Measurements from ENCODE around the gene ZNF625. TPM values are rescaled to one million over a fixed set of nuclear protein-coding genes. Genes with fewer than 3 reads are reported as not detected.

The ZNF625 gene
- total and polyA plus RNA-seq, 2 experiments from 2014 or later: 2.3 to 10.3 TPM

GRCh38 chr19:12117201-12117970 lies 39.1 kb downstream of the ZNF625 start:
- no peak overlapping the region for H3K27ac ChIP-seq
- H2AFZ ChIP-seq: no peak overlapping the region
- H3K36me3 ChIP-seq (replicated peaks; ENCODE audit: insufficient read depth, low read depth): peaks cover 6% of the 10 kb centered on the region
- no peaks in the 10 kb centered on the region for H3K9me3 ChIP-seq (ENCODE audit: low read depth)
- no peak overlapping the region for H3K4me3 ChIP-seq
- H4K20me1 ChIP-seq (ENCODE audit: insufficient read depth, poor library complexity, severe bottlenecking): no peaks in the 10 kb centered on the region
- H3K79me2 ChIP-seq: no peaks in the 10 kb centered on the region
- no peak overlapping the region for H3K4me2 ChIP-seq
- WGBS (ENCODE audit: low lambda C conversion rate, missing lambda C conversion rate): 96% methylated on average over 31 of the region's 33 CpGs
- no peaks in the 10 kb centered on the region for H3K4me1 ChIP-seq (ENCODE audit: insufficient read depth)
- H3K27me3 ChIP-seq: no peaks in the 10 kb centered on the region
- TF ChIP-seq EZH2 (IDR thresholded peaks at IDR 0.05; ENCODE audit: borderline replicate concordance) (no peak), CTCF (IDR thresholded peaks at IDR 0.05; ENCODE audit: poor library complexity) (no peak), EZH2phosphoT487 (IDR thresholded peaks at IDR 0.05; ENCODE audit: low read depth, severe bottlenecking, unreplicated experiment) (no peak)
- DNase-seq (ENCODE audit: low spot score): no peak
- no peaks in the 10 kb centered on the region for H3K9me2 ChIP-seq (replicated peaks; ENCODE audit: insufficient read depth)

GRCh38 chr19:12113121-12113520 lies 43.4 kb downstream of the ZNF625 start:
- H3K9me3 ChIP-seq (ENCODE audit: low read depth): peaks cover 4% of the 10 kb centered on the region
- WGBS (ENCODE audit: low lambda C conversion rate, missing lambda C conversion rate): 98% methylated on average over 5 of the region's 5 CpGs
- no peak for DNase-seq (ENCODE audit: low spot score)
- H3K27ac ChIP-seq: no peak overlapping the region
- no peak overlapping the region for H2AFZ ChIP-seq
- peaks cover 6% of the 10 kb centered on the region for H3K36me3 ChIP-seq (replicated peaks; ENCODE audit: insufficient read depth, low read depth)
- H3K4me1 ChIP-seq (ENCODE audit: insufficient read depth): no peaks in the 10 kb centered on the region
- H3K79me2 ChIP-seq: no peaks in the 10 kb centered on the region
- H3K9me2 ChIP-seq (replicated peaks; ENCODE audit: insufficient read depth): no peaks in the 10 kb centered on the region
- no peak overlapping the region for H3K4me3 ChIP-seq
- no peaks in the 10 kb centered on the region for H4K20me1 ChIP-seq (ENCODE audit: insufficient read depth, poor library complexity, severe bottlenecking)
- TF ChIP-seq CTCF (IDR thresholded peaks at IDR 0.05; ENCODE audit: poor library complexity) (no peak), EZH2phosphoT487 (IDR thresholded peaks at IDR 0.05; ENCODE audit: low read depth, severe bottlenecking, unreplicated experiment) (no peak), EZH2 (IDR thresholded peaks at IDR 0.05; ENCODE audit: borderline replicate concordance) (no peak)
- H3K4me2 ChIP-seq: no peak overlapping the region
- H3K27me3 ChIP-seq: no peaks in the 10 kb centered on the region

- no peaks in the 10 kb centered on the region for H3K9me2 ChIP-seq (replicated peaks; ENCODE audit: insufficient read depth)
- H4K20me1 ChIP-seq (ENCODE audit: insufficient read depth, poor library complexity, severe bottlenecking): no peaks in the 10 kb centered on the region
- no peak overlapping the region for H3K4me2 ChIP-seq
- TF ChIP-seq EZH2 (IDR thresholded peaks at IDR 0.05; ENCODE audit: borderline replicate concordance): no peak
- TF ChIP-seq EZH2phosphoT487 (IDR thresholded peaks at IDR 0.05; ENCODE audit: low read depth, severe bottlenecking, unreplicated experiment): no peak
- no peak for TF ChIP-seq CTCF (IDR thresholded peaks at IDR 0.05; ENCODE audit: poor library complexity)
- no peak overlapping the region for H2AFZ ChIP-seq
- H3K4me1 ChIP-seq (ENCODE audit: insufficient read depth): no peaks in the 10 kb centered on the region
- H3K27ac ChIP-seq: no peak overlapping the region
- H3K36me3 ChIP-seq (replicated peaks; ENCODE audit: insufficient read depth, low read depth): peaks cover 6% of the 10 kb centered on the region
- no peaks in the 10 kb centered on the region for H3K27me3 ChIP-seq
- DNase-seq (ENCODE audit: low spot score): no peak
- no peak overlapping the region for H3K4me3 ChIP-seq
- H3K79me2 ChIP-seq: no peaks in the 10 kb centered on the region
- H3K9me3 ChIP-seq (ENCODE audit: low read depth): peaks cover 4% of the 10 kb centered on the region
- WGBS (ENCODE audit: low lambda C conversion rate, missing lambda C conversion rate): 97% methylated on average over 8 of the region's 8 CpGs
Measured at GRCh38 chr19:12112701-12113100, 43.8 kb downstream of the ZNF625 start.

All from hepatocyte (in vitro differentiated cells).